Uterus (tissue), 4 donors: Measurements from ENCODE around the gene NUP54. TPM values are rescaled to one million over a fixed set of nuclear protein-coding genes. Genes with fewer than 3 reads are reported as not detected.

ENCODE experiments used
- DNase-seq, 2 donors: peaks; one replicate each; pipeline ENCODE4 v3.0.0-alpha.2; 2019 to 2020
- H3K27ac ChIP-seq, 2 donors: fragments of 200-600 bp; sonication (generic); 1 replicate in 1 of 2; 2 replicates in 1 of 2; pipeline ENCODE4 v1.5.1; 2016 to 2018
- H3K27me3 ChIP-seq, 2 donors: fragments of 200-600 bp; sonication (generic); one replicate each; pipeline ENCODE4 v1.5.1; 2018 to 2019; ENCODE audit warnings: control low read depth in 1 of 2
- H3K36me3 ChIP-seq, 2 donors: fragments of 200-600 bp; sonication (generic); one replicate each; pipeline ENCODE4 v1.5.1; 2019; ENCODE audit warnings: control low read depth in 1 of 2
- H3K4me1 ChIP-seq, 2 donors: fragments of 200-600 bp; sonication (generic); one replicate each; pipeline ENCODE4 v1.5.1; 2018 to 2019; ENCODE audit warnings: control low read depth in 1 of 2
- H3K4me3 ChIP-seq, 2 donors: fragments of 200-600 bp; sonication (generic); 1 replicate in 1 of 2; 2 replicates in 1 of 2; pipeline ENCODE4 v1.5.1; 2018 to 2019; ENCODE audit warnings: mild to moderate bottlenecking in 1 of 2
- H3K9me3 ChIP-seq, 2 donors: fragments of 200-600 bp; sonication (generic); one replicate each; pipeline ENCODE4 v1.5.1; 2019; ENCODE audit warnings: control low read depth in 1 of 2
- POLR2A ChIP-seq, 2 donors: fragments of 450-650 bp; IDR thresholded peaks; one replicate each; pipeline ENCODE4 v1.6.1; 2016; ENCODE audit warnings: antibody characterized with exemption in 2 of 2, mild to moderate bottlenecking in 1 of 2, moderate library complexity in 1 of 2
- intact Hi-C: fragments of 100-400 bp; cut with DNase I; formaldehyde crosslinking; loops from one replicate; pipeline ENCODE4 v1.15.1; 2023; ENCODE audit warnings: low total_unique reads
- total RNA-seq, 4 donors: library from RNA; depleted of rRNA in 3 of 4; stranded (reverse); fragments of >200 nt in 3 of 4; gene quantifications; one replicate each; pipeline versions ENCODE4 v1.1.0 to v1.2.4, GENCODE V29; 2014 to 2023
- TF ChIP-seq, protein P1 (sequence below), 4 experiments: fragments of 200-600 bp in 2 of 4; fragments of 450-650 bp in 2 of 4; sonication (generic) in 2 of 4; IDR thresholded peaks; one replicate each; pipeline ENCODE4 v1.5.1; 2016 to 2019; ENCODE audit warnings: antibody characterized with exemption in 4 of 4, mild to moderate bottlenecking in 2 of 4, moderate library complexity in 1 of 4
- donor health status: DM: yes; HTN: yes; CAD: no.

The NUP54 gene
- total RNA-seq, 4 donors from 2014 or later: 31.2 to 99.5 (median 62.6) TPM

DNA sequence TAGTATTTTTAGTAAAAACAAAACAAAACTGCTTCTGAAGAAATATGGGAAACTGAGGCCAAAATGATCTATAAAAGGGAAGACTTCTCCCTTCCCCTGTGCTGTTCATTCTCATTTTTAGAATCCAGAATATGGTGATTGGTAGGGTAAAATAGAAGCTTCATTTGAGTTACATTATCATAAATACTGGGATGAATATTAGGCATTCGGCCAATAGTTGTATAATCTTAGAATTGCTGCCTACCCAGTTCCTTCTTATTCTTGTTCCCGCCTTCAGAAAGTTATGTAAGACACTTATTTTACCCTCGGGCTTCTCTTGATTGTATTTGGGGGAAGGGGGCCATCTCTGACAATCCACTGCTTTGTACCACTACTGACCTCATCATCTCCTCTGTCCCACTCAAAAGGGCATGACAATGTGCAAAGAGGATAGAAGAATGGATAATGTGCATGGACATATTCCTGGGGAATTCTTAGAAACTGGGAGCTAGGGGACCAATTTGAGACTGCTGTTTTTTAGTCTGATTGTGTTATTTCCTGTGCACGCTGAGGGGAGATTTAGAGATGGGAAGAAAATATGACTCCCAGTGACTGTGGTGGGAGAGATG lies 73.1 kb downstream of the NUP54 start:
- DNase-seq: no peak
- H3K4me1 ChIP-seq: no peaks in the 10 kb centered on the region
- H3K9me3 ChIP-seq: no peaks in the 10 kb centered on the region
- H3K27me3 ChIP-seq: no peaks in the 10 kb centered on the region
- intact Hi-C loops: no loop called here
- TF ChIP-seq, protein P1, sequence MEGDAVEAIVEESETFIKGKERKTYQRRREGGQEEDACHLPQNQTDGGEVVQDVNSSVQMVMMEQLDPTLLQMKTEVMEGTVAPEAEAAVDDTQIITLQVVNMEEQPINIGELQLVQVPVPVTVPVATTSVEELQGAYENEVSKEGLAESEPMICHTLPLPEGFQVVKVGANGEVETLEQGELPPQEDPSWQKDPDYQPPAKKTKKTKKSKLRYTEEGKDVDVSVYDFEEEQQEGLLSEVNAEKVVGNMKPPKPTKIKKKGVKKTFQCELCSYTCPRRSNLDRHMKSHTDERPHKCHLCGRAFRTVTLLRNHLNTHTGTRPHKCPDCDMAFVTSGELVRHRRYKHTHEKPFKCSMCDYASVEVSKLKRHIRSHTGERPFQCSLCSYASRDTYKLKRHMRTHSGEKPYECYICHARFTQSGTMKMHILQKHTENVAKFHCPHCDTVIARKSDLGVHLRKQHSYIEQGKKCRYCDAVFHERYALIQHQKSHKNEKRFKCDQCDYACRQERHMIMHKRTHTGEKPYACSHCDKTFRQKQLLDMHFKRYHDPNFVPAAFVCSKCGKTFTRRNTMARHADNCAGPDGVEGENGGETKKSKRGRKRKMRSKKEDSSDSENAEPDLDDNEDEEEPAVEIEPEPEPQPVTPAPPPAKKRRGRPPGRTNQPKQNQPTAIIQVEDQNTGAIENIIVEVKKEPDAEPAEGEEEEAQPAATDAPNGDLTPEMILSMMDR (IDR thresholded peaks at IDR 0.05): no peak
- TF ChIP-seq POLR2A (IDR thresholded peaks at IDR 0.05): no peak
- no peak overlapping the region for H3K27ac ChIP-seq
- no peak overlapping the region for H3K4me3 ChIP-seq
- no peaks in the 10 kb centered on the region for H3K36me3 ChIP-seq

DNA sequence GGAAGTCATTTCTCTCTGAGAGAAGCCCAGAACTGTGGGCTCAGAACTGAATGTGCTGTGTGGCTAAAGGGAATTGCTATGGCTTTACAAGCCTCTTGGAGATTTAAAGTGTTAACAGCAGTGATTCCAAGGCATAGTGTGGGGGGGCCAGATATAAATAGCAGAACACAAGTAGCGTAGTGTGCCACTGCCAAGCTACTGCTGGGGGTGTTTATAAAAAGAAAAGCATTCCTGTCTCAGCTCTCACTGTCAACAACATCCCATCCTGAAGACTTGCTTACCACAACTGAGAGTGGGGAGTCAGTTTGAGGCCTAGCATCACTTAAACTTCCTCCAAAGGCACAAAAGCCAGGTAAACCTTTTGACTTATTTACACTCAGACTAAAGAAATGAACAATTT lies 73.7 kb downstream of the NUP54 start, which contains the start of gene ART3:
Gene ART3, plus strand, starts transcription at position 242 of the 400 bp plus-strand sequence. CDS start 1,181 bp downstream, outside the sequence.
- Histone ChIP-seq H3K27me3 (no peaks in the 10 kb centered on the region), H3K4me3 (no peak within 1 kb of the TSS), H3K4me1 (no peaks in the 10 kb centered on the region), H3K27ac (no peak within 1 kb of the TSS), H3K36me3 (no peaks in the 10 kb centered on the region), H3K9me3 (no peaks in the 10 kb centered on the region)
- DNase-seq: no peak
- intact Hi-C loops: no loop called here
- TF ChIP-seq, protein P1 (IDR thresholded peaks at IDR 0.05): no peak
- no peak for TF ChIP-seq POLR2A (IDR thresholded peaks at IDR 0.05)

DNA sequence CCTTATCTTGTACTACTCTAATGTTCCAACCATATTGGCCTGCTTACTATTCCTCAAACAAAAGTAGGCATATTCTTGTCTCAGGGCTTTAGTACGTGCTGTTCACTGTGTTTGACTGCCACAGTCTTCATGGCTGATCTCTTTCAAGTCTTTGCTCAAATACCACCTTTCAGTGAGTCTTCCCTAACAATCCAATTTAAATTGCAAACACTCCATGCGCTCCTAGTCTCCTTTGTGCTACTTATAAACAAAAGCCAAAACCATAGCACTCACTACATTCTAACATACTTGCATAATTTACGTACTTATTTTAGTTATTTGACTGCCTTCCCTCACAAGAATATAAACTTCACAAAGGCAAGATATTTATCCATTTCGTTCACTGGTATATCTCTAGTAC lies 75.4 kb downstream of the NUP54 start:
- TF ChIP-seq, protein P1 (IDR thresholded peaks at IDR 0.05): no peak
- TF ChIP-seq POLR2A (IDR thresholded peaks at IDR 0.05): no peak
- DNase-seq: no peak
- H3K27me3 ChIP-seq: no peaks in the 10 kb centered on the region
- no peak overlapping the region for H3K4me3 ChIP-seq
- H3K36me3 ChIP-seq: no peaks in the 10 kb centered on the region
- no peaks in the 10 kb centered on the region for H3K9me3 ChIP-seq
- H3K4me1 ChIP-seq: no peaks in the 10 kb centered on the region
- H3K27ac ChIP-seq: no peak overlapping the region
- intact Hi-C loops: no loop called here

DNA sequence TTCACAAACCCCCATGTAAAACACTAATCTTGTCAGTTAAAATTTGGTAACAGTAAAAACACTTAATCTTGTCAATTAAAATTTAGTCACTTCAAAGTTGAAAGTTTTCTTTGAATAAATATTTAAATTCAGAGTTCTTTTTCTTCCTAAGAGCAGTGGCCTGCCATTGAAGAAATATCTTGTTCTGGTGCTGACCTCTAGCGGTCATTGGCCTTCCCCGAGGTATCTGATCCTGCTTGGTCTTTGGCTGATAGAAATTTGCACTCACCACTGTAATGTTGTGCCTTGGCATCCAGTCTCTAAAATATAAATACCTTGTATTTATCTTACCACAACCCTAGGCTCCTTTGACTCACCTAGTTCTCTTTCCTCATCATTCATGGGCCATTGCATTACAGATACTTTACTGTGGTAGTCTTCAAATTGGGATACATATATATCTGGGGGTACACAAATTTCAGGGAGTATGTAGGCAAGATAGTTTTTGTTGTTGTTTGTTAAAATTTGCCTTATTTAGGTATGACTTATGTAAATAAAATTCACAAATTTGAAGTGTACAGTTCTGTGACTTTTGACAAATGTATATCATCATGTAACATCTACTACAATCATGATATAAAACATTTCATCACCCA lies 80.4 kb downstream of the NUP54 start:
- Histone ChIP-seq H3K27me3 (no peaks in the 10 kb centered on the region), H3K4me3 (no peak overlapping the region), H3K9me3 (no peaks in the 10 kb centered on the region), H3K4me1 (no peaks in the 10 kb centered on the region), H3K36me3 (no peaks in the 10 kb centered on the region), H3K27ac (no peak overlapping the region)
- TF ChIP-seq, protein P1 (IDR thresholded peaks at IDR 0.05): peak; percentile 57 to 80 (median 64)
- no peak for TF ChIP-seq POLR2A (IDR thresholded peaks at IDR 0.05)
- intact Hi-C loops: loop anchor here (10.0 kb wide), 1 partner anchor 73 kb away; the partner anchor contains the start of gene SDAD1
- DNase-seq: peak; percentile 59 to 64

DNA sequence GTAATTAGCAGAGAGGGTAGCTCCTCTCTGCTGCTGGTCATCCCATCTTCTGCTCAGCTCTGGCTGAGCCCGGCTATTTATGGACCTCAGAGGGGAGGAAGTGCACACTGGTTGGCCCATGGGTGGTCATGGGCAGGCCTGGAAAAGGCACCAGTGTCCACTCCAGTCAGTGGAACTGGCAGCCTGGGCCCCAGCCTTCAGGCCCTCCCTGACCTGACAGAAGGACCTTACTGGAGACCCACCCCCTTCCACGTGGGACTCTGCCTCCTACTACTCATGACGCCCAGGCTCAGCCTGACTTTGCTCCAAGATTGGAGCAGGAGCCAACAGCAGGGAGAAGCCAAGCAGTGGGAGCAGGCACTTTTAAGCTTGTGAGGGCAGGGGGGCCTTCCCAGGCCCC lies 81.7 kb downstream of the NUP54 start:
- no peak for DNase-seq
- no peak overlapping the region for H3K27ac ChIP-seq
- no peaks in the 10 kb centered on the region for H3K4me1 ChIP-seq
- H3K27me3 ChIP-seq: no peaks in the 10 kb centered on the region
- H3K9me3 ChIP-seq: no peaks in the 10 kb centered on the region
- intact Hi-C loops: loop anchor here (10.0 kb wide), 1 partner anchor 72 kb away; the partner anchor contains the start of gene SDAD1
- no peaks in the 10 kb centered on the region for H3K36me3 ChIP-seq
- TF ChIP-seq, protein P1 (IDR thresholded peaks at IDR 0.05): no peak
- TF ChIP-seq POLR2A (IDR thresholded peaks at IDR 0.05): no peak
- H3K4me3 ChIP-seq: no peak overlapping the region
